ENCODE data around the gene GEN1.

Gene GEN1

GRCh38 chr2:17768894-17769293, 15.0 kb downstream of the GEN1 start:
- no peak overlapping the region for H3K9ac ChIP-seq (ENCODE audit: low read length)
- no peak overlapping the region for H2BK120ac ChIP-seq (ENCODE audit: low read depth, low read length)

GRCh38 chr2:17771956-17772355, 18.0 kb downstream of the GEN1 start:
- no CpG with 5 or more reads among the region's 2 CpGs for WGBS (ENCODE audit: extremely low coverage, insufficient coverage, low lambda C conversion rate)

More at GRCh38 chr2:17768894-17769293, 15.0 kb downstream of the GEN1 start:
- no peaks in the 10 kb centered on the region for H3K27me3 ChIP-seq (ENCODE audit: insufficient read depth, low read length, poor library complexity)
- H3K4me1 ChIP-seq (ENCODE audit: control insufficient read depth, low read depth, low read length), result no peaks in the 10 kb centered on the region
- no peak overlapping the region for H3K56ac ChIP-seq (ENCODE audit: low read length)
- no peak overlapping the region for H4K8ac ChIP-seq (ENCODE audit: low read depth, low read length)
- H2BK15ac ChIP-seq (replicated peaks; ENCODE audit: low read depth), result no peak overlapping the region
- no peak overlapping the region for H2BK5ac ChIP-seq (ENCODE audit: low read length)
- no peak overlapping the region for H3K23ac ChIP-seq (ENCODE audit: low read length)
- no peak overlapping the region for H4K5ac ChIP-seq (ENCODE audit: low read length)
- DNase-seq, result no peak
- H3K4me2 ChIP-seq (ENCODE audit: low read length), result no peak overlapping the region
- no peak overlapping the region for H3K18ac ChIP-seq (ENCODE audit: low read length)
- no peak overlapping the region for H3K4me3 ChIP-seq (ENCODE audit: low read length)
- no peaks in the 10 kb centered on the region for H3K79me2 ChIP-seq (ENCODE audit: control insufficient read depth, insufficient read depth, low read length)
- H2AK5ac ChIP-seq (ENCODE audit: low read length), result no peak overlapping the region
- H3K4ac ChIP-seq (ENCODE audit: low read depth, low read length), result no peak overlapping the region
- no peak overlapping the region for H3K27ac ChIP-seq (ENCODE audit: low read depth, low read length)
- no peaks in the 10 kb centered on the region for H3K79me1 ChIP-seq (ENCODE audit: low read length)
- WGBS (ENCODE audit: extremely low coverage, insufficient coverage, low lambda C conversion rate), result 100% methylated on average over 1 of the region's 4 CpGs
- no peaks in the 10 kb centered on the region for H3K36me3 ChIP-seq (ENCODE audit: control insufficient read depth, insufficient read depth, low read length)

GRCh38 chr2:17772532-17772931, 18.6 kb downstream of the GEN1 start:
- Histone ChIP-seq H3K27ac (ENCODE audit: low read depth, low read length) (no peak overlapping the region), H3K27me3 (ENCODE audit: insufficient read depth, low read length, poor library complexity) (no peaks in the 10 kb centered on the region), H4K5ac (ENCODE audit: low read length) (no peak overlapping the region), H2BK15ac (replicated peaks; ENCODE audit: low read depth) (no peak overlapping the region), H3K4me3 (ENCODE audit: low read length) (no peak overlapping the region), H3K23ac (ENCODE audit: low read length) (no peak overlapping the region), H3K79me1 (ENCODE audit: low read length) (no peaks in the 10 kb centered on the region), H2BK120ac (ENCODE audit: low read depth, low read length) (no peak overlapping the region), H3K56ac (ENCODE audit: low read length) (no peak overlapping the region), H3K4ac (ENCODE audit: low read depth, low read length) (no peak overlapping the region), H2AK5ac (ENCODE audit: low read length) (no peak overlapping the region), H3K4me1 (ENCODE audit: control insufficient read depth, low read depth, low read length) (no peaks in the 10 kb centered on the region), H2BK5ac (ENCODE audit: low read length) (no peak overlapping the region), H3K9ac (ENCODE audit: low read length) (no peak overlapping the region), H3K4me2 (ENCODE audit: low read length) (no peak overlapping the region), H4K8ac (ENCODE audit: low read depth, low read length) (no peak overlapping the region), H3K18ac (ENCODE audit: low read length) (no peak overlapping the region), H3K79me2 (ENCODE audit: control insufficient read depth, insufficient read depth, low read length) (no peaks in the 10 kb centered on the region), H3K36me3 (ENCODE audit: control insufficient read depth, insufficient read depth, low read length) (no peaks in the 10 kb centered on the region)
- no peak for DNase-seq
- WGBS (ENCODE audit: extremely low coverage, insufficient coverage, low lambda C conversion rate), result no CpG with 5 or more reads among the region's 2 CpGs

More at GRCh38 chr2:17771956-17772355, 18.0 kb downstream of the GEN1 start:
- no peak overlapping the region for H2BK15ac ChIP-seq (replicated peaks; ENCODE audit: low read depth)
- H3K4me3 ChIP-seq (ENCODE audit: low read length), result no peak overlapping the region
- no peak for DNase-seq
- no peak overlapping the region for H2BK5ac ChIP-seq (ENCODE audit: low read length)
- H4K8ac ChIP-seq (ENCODE audit: low read depth, low read length), result no peak overlapping the region
- H2BK120ac ChIP-seq (ENCODE audit: low read depth, low read length), result no peak overlapping the region
- no peak overlapping the region for H3K18ac ChIP-seq (ENCODE audit: low read length)
- no peaks in the 10 kb centered on the region for H3K79me1 ChIP-seq (ENCODE audit: low read length)
- H3K4ac ChIP-seq (ENCODE audit: low read depth, low read length), result no peak overlapping the region
- H3K27me3 ChIP-seq (ENCODE audit: insufficient read depth, low read length, poor library complexity), result no peaks in the 10 kb centered on the region
- H3K4me2 ChIP-seq (ENCODE audit: low read length), result no peak overlapping the region
- H3K56ac ChIP-seq (ENCODE audit: low read length), result no peak overlapping the region
- H3K23ac ChIP-seq (ENCODE audit: low read length), result no peak overlapping the region
- H3K9ac ChIP-seq (ENCODE audit: low read length), result no peak overlapping the region
- H3K79me2 ChIP-seq (ENCODE audit: control insufficient read depth, insufficient read depth, low read length), result no peaks in the 10 kb centered on the region
- no peaks in the 10 kb centered on the region for H3K4me1 ChIP-seq (ENCODE audit: control insufficient read depth, low read depth, low read length)
- H4K5ac ChIP-seq (ENCODE audit: low read length), result no peak overlapping the region
- H3K36me3 ChIP-seq (ENCODE audit: control insufficient read depth, insufficient read depth, low read length), result no peaks in the 10 kb centered on the region
- H2AK5ac ChIP-seq (ENCODE audit: low read length), result no peak overlapping the region
- H3K27ac ChIP-seq (ENCODE audit: low read depth, low read length), result no peak overlapping the region

- Histone ChIP-seq H3K56ac (ENCODE audit: low read length) (no peak overlapping the region), H3K27ac (ENCODE audit: low read depth, low read length) (no peak overlapping the region)
Measured at GRCh38 chr2:17780546-17780945, 26.6 kb downstream of the GEN1 start.

GRCh38 chr2:17781482-17781881, 27.5 kb downstream of the GEN1 start:
- H3K4me3 ChIP-seq (ENCODE audit: low read length), result no peak overlapping the region
- no peaks in the 10 kb centered on the region for H3K36me3 ChIP-seq (ENCODE audit: control insufficient read depth, insufficient read depth, low read length)
- H3K4ac ChIP-seq (ENCODE audit: low read depth, low read length), result no peak overlapping the region
- H3K79me2 ChIP-seq (ENCODE audit: control insufficient read depth, insufficient read depth, low read length), result no peaks in the 10 kb centered on the region
- no peak for DNase-seq
- no peaks in the 10 kb centered on the region for H3K79me1 ChIP-seq (ENCODE audit: low read length)
- no peak overlapping the region for H3K27ac ChIP-seq (ENCODE audit: low read depth, low read length)
- no peak overlapping the region for H3K56ac ChIP-seq (ENCODE audit: low read length)
- H3K27me3 ChIP-seq (ENCODE audit: insufficient read depth, low read length, poor library complexity), result no peaks in the 10 kb centered on the region
- no peak overlapping the region for H3K18ac ChIP-seq (ENCODE audit: low read length)
- H2BK5ac ChIP-seq (ENCODE audit: low read length), result no peak overlapping the region
- H3K9ac ChIP-seq (ENCODE audit: low read length), result no peak overlapping the region
- H4K8ac ChIP-seq (ENCODE audit: low read depth, low read length), result no peak overlapping the region
- no peaks in the 10 kb centered on the region for H3K4me1 ChIP-seq (ENCODE audit: control insufficient read depth, low read depth, low read length)
- H2BK120ac ChIP-seq (ENCODE audit: low read depth, low read length), result no peak overlapping the region
- H3K23ac ChIP-seq (ENCODE audit: low read length), result no peak overlapping the region
- no peak overlapping the region for H2AK5ac ChIP-seq (ENCODE audit: low read length)
- no CpG with 5 or more reads among the region's 1 CpG for WGBS (ENCODE audit: extremely low coverage, insufficient coverage, low lambda C conversion rate)
- no peak overlapping the region for H3K4me2 ChIP-seq (ENCODE audit: low read length)
- H4K5ac ChIP-seq (ENCODE audit: low read length), result no peak overlapping the region
- H2BK15ac ChIP-seq (replicated peaks; ENCODE audit: low read depth), result no peak overlapping the region

More at GRCh38 chr2:17780546-17780945, 26.6 kb downstream of the GEN1 start:
- H3K36me3 ChIP-seq (ENCODE audit: control insufficient read depth, insufficient read depth, low read length), result no peaks in the 10 kb centered on the region
- no peak overlapping the region for H4K8ac ChIP-seq (ENCODE audit: low read depth, low read length)
- H3K79me1 ChIP-seq (ENCODE audit: low read length), result no peaks in the 10 kb centered on the region
- H3K79me2 ChIP-seq (ENCODE audit: control insufficient read depth, insufficient read depth, low read length), result no peaks in the 10 kb centered on the region
- H3K4me2 ChIP-seq (ENCODE audit: low read length), result no peak overlapping the region
- no peak overlapping the region for H3K18ac ChIP-seq (ENCODE audit: low read length)
- H3K4me3 ChIP-seq (ENCODE audit: low read length), result no peak overlapping the region
- no peak overlapping the region for H3K23ac ChIP-seq (ENCODE audit: low read length)
- no peak overlapping the region for H2AK5ac ChIP-seq (ENCODE audit: low read length)
- H3K4me1 ChIP-seq (ENCODE audit: control insufficient read depth, low read depth, low read length), result no peaks in the 10 kb centered on the region
- H4K5ac ChIP-seq (ENCODE audit: low read length), result no peak overlapping the region
- H2BK15ac ChIP-seq (replicated peaks; ENCODE audit: low read depth), result no peak overlapping the region
- H2BK5ac ChIP-seq (ENCODE audit: low read length), result no peak overlapping the region
- WGBS (ENCODE audit: extremely low coverage, insufficient coverage, low lambda C conversion rate), result no CpG with 5 or more reads among the region's 1 CpG
- no peaks in the 10 kb centered on the region for H3K27me3 ChIP-seq (ENCODE audit: insufficient read depth, low read length, poor library complexity)
- no peak overlapping the region for H3K4ac ChIP-seq (ENCODE audit: low read depth, low read length)
- H2BK120ac ChIP-seq (ENCODE audit: low read depth, low read length), result no peak overlapping the region
- H3K9ac ChIP-seq (ENCODE audit: low read length), result no peak overlapping the region
- no peak for DNase-seq

- Histone ChIP-seq H4K8ac (ENCODE audit: low read depth, low read length) (no peak overlapping the region), H3K4ac (ENCODE audit: low read depth, low read length) (no peak overlapping the region), H3K4me3 (ENCODE audit: low read length) (no peak overlapping the region), H3K56ac (ENCODE audit: low read length) (no peak overlapping the region), H3K79me1 (ENCODE audit: low read length) (no peaks in the 10 kb centered on the region), H3K9ac (ENCODE audit: low read length) (no peak overlapping the region), H3K23ac (ENCODE audit: low read length) (no peak overlapping the region), H3K18ac (ENCODE audit: low read length) (no peak overlapping the region), H3K27me3 (ENCODE audit: insufficient read depth, low read length, poor library complexity) (no peaks in the 10 kb centered on the region), H2BK15ac (replicated peaks; ENCODE audit: low read depth) (no peak overlapping the region), H3K79me2 (ENCODE audit: control insufficient read depth, insufficient read depth, low read length) (no peaks in the 10 kb centered on the region), H2BK120ac (ENCODE audit: low read depth, low read length) (no peak overlapping the region), H4K5ac (ENCODE audit: low read length) (no peak overlapping the region), H2BK5ac (ENCODE audit: low read length) (no peak overlapping the region), H3K4me1 (ENCODE audit: control insufficient read depth, low read depth, low read length) (peaks cover 6% of the 10 kb centered on the region), H3K27ac (ENCODE audit: low read depth, low read length) (no peak overlapping the region), H3K4me2 (ENCODE audit: low read length) (no peak overlapping the region), H3K36me3 (ENCODE audit: control insufficient read depth, insufficient read depth, low read length) (no peaks in the 10 kb centered on the region), H2AK5ac (ENCODE audit: low read length) (no peak overlapping the region)
- no peak for DNase-seq
- no CpG with 5 or more reads among the region's 3 CpGs for WGBS (ENCODE audit: extremely low coverage, insufficient coverage, low lambda C conversion rate)
Measured at GRCh38 chr2:17786727-17787126, 32.8 kb downstream of the GEN1 start.

All from mesendoderm (in vitro differentiated cells).